Activated CD4-positive, alpha-beta T cell treated with anti-CD3 and anti-CD28 coated beads for 4 hours (primary cell): ENCODE data around the gene RAB33A.
"Not testable (repeated sequence)": the region's sequence is repeated elsewhere in the genome, so short reads cannot be mapped to it uniquely, and the experiment has no call there.

Source experiments
- DNase-seq, 2 donors: peaks; one replicate each; pipeline ENCODE4 v3.0.0-alpha.2; 2020

RAB33A gene

DNA sequence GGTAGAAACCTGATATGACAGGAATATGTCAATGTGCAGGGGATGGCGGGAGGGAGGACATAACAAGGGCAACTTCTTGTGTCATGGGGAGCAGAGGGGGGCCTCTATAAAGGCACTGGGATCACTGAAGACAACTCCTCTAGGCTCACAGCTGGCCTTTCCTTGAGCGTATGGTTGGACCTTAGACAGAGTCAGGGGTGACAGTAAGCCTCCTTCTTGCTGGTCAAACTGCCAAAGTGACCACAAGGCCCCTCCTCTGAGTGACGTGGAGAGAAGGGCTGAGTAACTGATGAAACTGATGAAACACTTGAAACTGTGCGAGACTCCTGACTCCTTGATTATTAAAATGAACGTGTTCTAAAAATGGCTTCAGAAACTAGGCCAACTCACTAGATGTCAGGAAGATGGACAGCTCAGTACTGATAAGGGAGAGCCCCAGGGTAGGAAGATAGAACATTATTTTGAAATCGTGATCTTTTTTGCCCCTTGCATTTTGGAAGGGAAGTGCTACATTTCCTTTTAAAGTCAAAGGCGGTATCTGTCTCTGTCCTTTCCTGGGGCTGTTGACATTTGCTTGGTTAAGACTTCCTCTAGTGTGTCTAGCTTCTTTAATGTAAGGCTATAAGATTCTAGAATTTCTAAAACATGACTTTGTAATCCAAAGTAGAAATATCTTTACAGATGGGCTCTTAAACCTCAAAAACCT is 1.6 kb downstream of the RAB33A start:
- DNase-seq = no peak

DNA sequence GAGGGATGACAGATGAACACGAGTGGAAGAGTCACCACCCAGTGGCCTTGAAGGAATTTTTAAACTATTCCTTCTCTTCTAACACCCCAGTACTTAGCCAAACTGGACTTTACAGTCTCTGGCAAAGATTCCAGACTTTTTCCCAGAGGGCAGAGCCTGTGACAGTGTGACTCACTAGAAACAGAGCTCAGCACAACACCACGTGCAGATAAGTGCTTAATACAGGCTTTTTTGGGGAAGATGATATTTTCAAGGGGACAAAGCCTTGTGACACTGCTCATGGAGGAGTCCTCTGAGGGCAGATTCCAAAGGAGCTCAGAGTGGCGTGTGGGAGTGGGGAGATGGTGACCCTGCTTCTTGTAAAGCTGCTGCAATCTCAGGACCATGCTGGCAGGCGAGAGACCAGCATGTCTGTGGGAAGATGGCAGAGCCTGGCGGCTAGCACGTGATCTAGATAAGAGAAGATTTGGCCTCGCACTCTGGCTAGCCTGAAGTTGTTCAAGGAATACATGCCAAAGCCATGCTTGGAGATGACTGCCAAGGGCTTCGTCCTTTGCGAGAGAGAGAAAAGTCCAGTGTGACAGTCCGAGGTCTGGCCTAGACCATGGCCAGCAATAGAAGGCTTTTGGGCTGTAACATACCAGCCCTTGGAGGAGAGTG is 2.4 kb downstream of the RAB33A start:
- no peak for DNase-seq

DNA sequence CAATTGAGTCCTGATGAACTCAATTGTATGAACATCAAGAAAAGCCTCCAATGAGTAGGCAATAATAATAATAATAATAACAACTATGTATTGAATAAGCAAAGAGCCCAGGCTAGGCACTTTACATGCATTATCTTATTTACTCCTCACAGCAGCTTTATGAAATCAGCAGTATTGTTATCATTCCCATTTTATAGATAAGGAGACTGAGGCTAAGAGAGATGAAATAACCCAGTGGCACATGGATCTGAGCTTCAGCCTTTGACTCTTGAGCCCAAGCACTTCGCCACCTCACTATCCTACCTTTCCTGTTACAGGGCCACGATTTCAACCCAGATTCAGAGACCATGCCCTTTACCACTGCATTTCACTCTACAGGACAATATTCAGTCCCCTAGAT is 3.2 kb downstream of the RAB33A start:
- no peak for DNase-seq

- no peak for DNase-seq
Measured at GRCh38 chrX:130176354-130176776, 4.6 kb downstream of the RAB33A start.

- DNase-seq = no peak
Measured at GRCh38 chrX:130176942-130177341, 5.2 kb downstream of the RAB33A start.

DNA sequence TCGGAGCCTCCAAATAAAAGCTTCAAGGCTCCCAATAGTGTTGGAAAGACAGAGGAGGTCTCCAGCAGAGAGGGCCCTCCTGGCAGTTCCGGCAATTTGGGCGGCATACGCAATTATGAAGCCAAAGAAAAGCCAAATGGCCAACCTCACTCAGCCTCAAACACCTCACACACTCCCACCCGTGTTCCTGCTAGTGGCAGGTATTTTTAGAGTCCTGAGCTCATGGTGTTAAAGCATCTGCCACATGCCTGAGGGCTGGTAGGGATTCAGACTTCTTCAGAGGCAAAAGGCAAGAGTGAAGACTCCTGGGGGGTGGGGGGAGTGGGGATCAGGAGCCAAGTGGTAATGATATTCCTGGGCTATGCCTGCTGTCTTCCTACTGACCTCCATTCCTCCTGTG is 7.4 kb downstream of the RAB33A start:
- no peak for DNase-seq

- no peak for DNase-seq
Measured at GRCh38 chrX:130179579-130180215, 7.9 kb downstream of the RAB33A start.

DNA sequence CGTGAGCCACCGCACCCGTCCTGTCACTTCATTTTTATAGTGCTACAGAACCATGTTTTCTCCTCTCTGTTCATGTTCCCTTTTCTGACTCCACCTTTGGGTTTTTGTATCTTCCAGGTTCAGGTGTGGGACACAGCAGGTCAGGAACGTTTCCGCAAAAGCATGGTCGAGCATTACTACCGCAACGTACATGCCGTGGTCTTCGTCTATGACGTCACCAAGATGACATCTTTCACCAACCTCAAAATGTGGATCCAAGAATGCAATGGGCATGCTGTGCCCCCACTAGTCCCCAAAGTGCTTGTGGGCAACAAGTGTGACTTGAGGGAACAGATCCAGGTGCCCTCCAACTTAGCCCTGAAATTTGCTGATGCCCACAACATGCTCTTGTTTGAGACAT is 12.4 kb downstream of the RAB33A start:
- no peak for DNase-seq

- no peak for DNase-seq
Measured at GRCh38 chrX:130184857-130185256, 13.1 kb downstream of the RAB33A start.

- no peak for DNase-seq
Measured at GRCh38 chrX:130186651-130187050, 14.9 kb downstream of the RAB33A start.

GRCh38 chrX:130190801-130191200 is 19.0 kb downstream of the RAB33A start:
- no peak for DNase-seq

- DNase-seq = no peak
Measured at GRCh38 chrX:130196466-130196865, 24.7 kb downstream of the RAB33A start.

- DNase-seq = no peak
Measured at GRCh38 chrX:130197464-130197863, 25.7 kb downstream of the RAB33A start.

DNA sequence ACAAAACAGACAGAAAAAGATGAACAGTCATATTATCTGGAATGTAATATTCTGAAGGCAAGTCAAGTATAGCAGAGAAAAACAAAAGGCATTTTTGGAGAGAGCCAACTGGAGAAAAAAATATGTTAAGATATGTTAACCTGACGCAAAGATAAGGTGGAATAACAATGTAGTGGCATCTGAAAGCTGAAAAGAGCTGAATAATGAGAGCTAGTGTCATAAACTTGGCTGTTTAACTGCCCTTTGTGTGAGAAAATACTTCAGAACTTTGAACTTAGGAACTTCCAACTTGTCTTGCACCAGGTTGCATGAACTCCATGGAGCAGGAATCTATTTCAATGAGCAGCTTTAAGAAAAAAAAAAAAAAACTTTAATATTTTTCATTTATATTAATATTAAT is 32.9 kb downstream of the RAB33A start:
- no peak for DNase-seq

GRCh38 chrX:130211415-130212186 is 39.8 kb downstream of the RAB33A start:
- no peak for DNase-seq

- no peak for DNase-seq
Measured at GRCh38 chrX:130212371-130212770, 40.6 kb downstream of the RAB33A start.

GRCh38 chrX:130213376-130213775 is 41.6 kb downstream of the RAB33A start:
- no peak for DNase-seq

GRCh38 chrX:130216320-130216719 is 44.6 kb downstream of the RAB33A start:
- no peak for DNase-seq

DNA sequence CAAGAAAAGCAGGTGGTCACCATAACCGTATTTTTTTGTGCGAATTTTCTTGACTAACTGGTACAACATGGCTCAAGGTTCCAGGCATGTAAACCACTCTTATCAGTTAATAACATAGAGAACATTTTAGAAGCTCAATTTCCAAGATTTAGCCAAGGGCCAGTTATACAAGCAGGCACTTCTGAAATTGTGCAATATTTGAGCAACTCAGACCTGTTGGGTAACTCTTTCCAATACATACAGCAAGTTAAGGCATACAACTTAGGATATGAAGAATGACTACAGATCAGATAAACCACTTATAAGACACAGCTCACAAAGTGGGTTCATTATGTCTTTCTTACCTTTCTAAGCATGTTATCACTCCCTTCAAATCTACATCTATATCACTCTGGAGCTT is 53.0 kb downstream of the RAB33A start:
- no peak for DNase-seq

GRCh38 chrX:130228871-130229270 is 57.1 kb downstream of the RAB33A start:
- no peak for DNase-seq

DNA sequence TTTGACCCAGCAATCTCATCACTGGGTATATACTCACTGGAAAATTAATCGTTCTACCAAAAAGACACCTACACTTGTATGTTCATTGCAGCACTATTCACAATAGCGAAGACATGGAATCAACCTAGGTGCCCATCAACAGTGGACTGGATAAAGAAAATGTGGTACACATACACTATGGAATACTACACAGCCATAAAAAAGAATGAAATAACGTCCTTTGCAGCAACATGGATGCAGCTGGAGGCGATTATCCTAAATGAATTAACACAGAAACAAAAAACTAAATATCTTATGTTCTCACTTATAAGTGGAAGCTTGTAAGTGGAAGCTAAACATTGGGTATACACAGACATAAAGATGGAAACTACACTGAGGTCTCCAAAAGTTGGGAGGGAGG is 59.4 kb downstream of the RAB33A start:
- not testable (repeated sequence) for DNase-seq
